GM21576 (cell line): ENCODE measurements around the gene PADI3.

Experiments
- ATAC-seq: cut with Tn5 transposase; IDR thresholded peaks from one replicate; pipeline ENCODE4 v1.9.1; 2021; ENCODE audit warnings: mild to moderate bottlenecking, moderate library complexity; ENCODE audit not compliant: unreplicated experiment

Gene PADI3

GRCh38 chr1:17270891-17271765 is 22.2 kb downstream of the PADI3 start:
- ATAC-seq: no peak

GRCh38 chr1:17272066-17272465 is 23.2 kb downstream of the PADI3 start:
- no peak for ATAC-seq

GRCh38 chr1:17272646-17273045 is 23.7 kb downstream of the PADI3 start:
- ATAC-seq: no peak

- ATAC-seq: no peak
Observed at GRCh38 chr1:17273096-17273495, 24.2 kb downstream of the PADI3 start.

GRCh38 chr1:17274186-17275170 is 25.6 kb downstream of the PADI3 start:
- ATAC-seq: no peak

GRCh38 chr1:17276568-17276967 is 27.7 kb downstream of the PADI3 start:
- no peak for ATAC-seq

- no peak for ATAC-seq
Observed at GRCh38 chr1:17277511-17278159, 28.7 kb downstream of the PADI3 start.

- no peak for ATAC-seq
Observed at GRCh38 chr1:17278996-17279830, 30.3 kb downstream of the PADI3 start.

GRCh38 chr1:17280436-17280835 is 31.5 kb downstream of the PADI3 start:
- ATAC-seq: no peak

GRCh38 chr1:17280894-17281293 is 32.0 kb downstream of the PADI3 start:
- no peak for ATAC-seq

- no peak for ATAC-seq
Observed at GRCh38 chr1:17281775-17282181, 32.9 kb downstream of the PADI3 start.

- ATAC-seq: no peak
Observed at GRCh38 chr1:17282836-17283235, 33.9 kb downstream of the PADI3 start.

- ATAC-seq: no peak
Observed at GRCh38 chr1:17286646-17287045, 37.7 kb downstream of the PADI3 start.

GRCh38 chr1:17287130-17287776 is 38.4 kb downstream of the PADI3 start:
- ATAC-seq: no peak

- no peak for ATAC-seq
Observed at GRCh38 chr1:17289721-17290120, 40.8 kb downstream of the PADI3 start.

GRCh38 chr1:17290553-17290952 is 41.7 kb downstream of the PADI3 start:
- no peak for ATAC-seq

GRCh38 chr1:17292299-17293160 is 43.6 kb downstream of the PADI3 start:
- ATAC-seq: no peak

- ATAC-seq: no peak
Observed at GRCh38 chr1:17293681-17294425, 45.0 kb downstream of the PADI3 start.
